Liver (tissue), 9 donors: ENCODE results near the gene SKIC8. TPM values are rescaled to one million over a fixed set of nuclear protein-coding genes. Genes with fewer than 3 reads are reported as not detected.

Experiments
- DNase-seq: peaks from one replicate; pipeline ENCODE4 v3.0.0-alpha.2; 2017; ENCODE audit warnings: low spot score
- H3K27ac ChIP-seq, 2 donors: one replicate each; pipeline ENCODE4 v1.7.0; 2013; ENCODE audit warnings: inconsistent platforms in 2 of 2, low read length in 2 of 2, control low read depth in 1 of 2, low read depth in 1 of 2, mild to moderate bottlenecking in 1 of 2
- H3K27me3 ChIP-seq, 4 donors: one replicate each; pipeline versions ENCODE4 v1.6.1 to v1.7.0; 2013; ENCODE audit warnings: low read length in 3 of 4, inconsistent platforms in 1 of 4, mild to moderate bottlenecking in 1 of 4, moderate library complexity in 1 of 4; ENCODE audit not compliant: control insufficient read depth in 4 of 4, insufficient read depth in 4 of 4
- H3K36me3 ChIP-seq, 4 donors: one replicate each; pipeline versions ENCODE4 v1.6.1 to v1.7.0; 2013; ENCODE audit warnings: low read length in 3 of 4, mild to moderate bottlenecking in 3 of 4, low read depth in 1 of 4, moderate library complexity in 1 of 4; ENCODE audit not compliant: control insufficient read depth in 4 of 4, insufficient read depth in 3 of 4
- H3K4me1 ChIP-seq, 4 donors: one replicate each; pipeline versions ENCODE4 v1.6.1 to v1.7.0; 2013; ENCODE audit warnings: low read length in 3 of 4, mild to moderate bottlenecking in 3 of 4, moderate library complexity in 1 of 4; ENCODE audit not compliant: control insufficient read depth in 4 of 4, insufficient read depth in 4 of 4
- H3K4me3 ChIP-seq, 3 donors: one replicate each; pipeline versions ENCODE4 v1.6.1 to v1.7.0; 2013; ENCODE audit warnings: low read length in 3 of 3, control low read depth in 1 of 3, low read depth in 1 of 3, mild to moderate bottlenecking in 1 of 3
- H3K9ac ChIP-seq, 2 donors: one replicate each; pipeline ENCODE4 v1.7.0; 2013; ENCODE audit warnings: low read length in 2 of 2, mild to moderate bottlenecking in 2 of 2, moderate library complexity in 2 of 2, control low read depth in 1 of 2, low read depth in 1 of 2
- H3K9me3 ChIP-seq, 4 donors: one replicate each; pipeline versions ENCODE4 v1.6.1 to v1.7.0; 2013; ENCODE audit warnings: low read length in 3 of 4; ENCODE audit not compliant: control insufficient read depth in 4 of 4
- ATF3 ChIP-seq: IDR thresholded peaks from 2 replicates; pipeline ENCODE4 v1.6.1; 2016; ENCODE audit warnings: antibody characterized with exemption
- CTCF ChIP-seq: fragments of 150-350 bp; IDR thresholded peaks from 2 replicates; pipeline ENCODE4 v1.5.1; 2017; ENCODE audit warnings: improper control_type of control experiment, low read depth, low read length; ENCODE audit not compliant: missing input control
- FOXA1 ChIP-seq: IDR thresholded peaks from 2 replicates; pipeline ENCODE4 v1.6.1; 2016; ENCODE audit warnings: antibody characterized with exemption
- FOXA2 ChIP-seq: IDR thresholded peaks from 2 replicates; pipeline ENCODE4 v1.6.1; 2016; ENCODE audit warnings: antibody characterized with exemption
- GABPA ChIP-seq, 2 donors: IDR thresholded peaks in 1 of 2; conservative IDR thresholded peaks in 1 of 2; 2 replicates each; pipeline ENCODE4 v1.6.1; 2016; ENCODE audit warnings: antibody characterized with exemption in 2 of 2, mild to moderate bottlenecking in 1 of 2, moderate library complexity in 1 of 2
- HNF4A ChIP-seq, 2 donors: conservative IDR thresholded peaks; 2 replicates each; pipeline ENCODE4 v1.6.1; 2016; ENCODE audit warnings: antibody characterized with exemption in 2 of 2, mild to moderate bottlenecking in 2 of 2
- JUND ChIP-seq, 2 donors: IDR thresholded peaks; 2 replicates each; pipeline ENCODE4 v1.6.1; 2016; ENCODE audit warnings: antibody characterized with exemption in 2 of 2
- MAX ChIP-seq: IDR thresholded peaks from 2 replicates; pipeline ENCODE4 v1.6.1; 2016; ENCODE audit warnings: antibody characterized with exemption
- NR2F2 ChIP-seq: IDR thresholded peaks from 2 replicates; pipeline ENCODE4 v1.6.1; 2016; ENCODE audit warnings: antibody characterized with exemption
- RAD21 ChIP-seq, 2 donors: IDR thresholded peaks; 2 replicates each; pipeline ENCODE4 v1.6.1; 2016; ENCODE audit warnings: antibody characterized with exemption in 2 of 2, mild to moderate bottlenecking in 2 of 2
- REST ChIP-seq: IDR thresholded peaks from 2 replicates; pipeline ENCODE4 v1.6.1; 2016; ENCODE audit warnings: antibody characterized with exemption, mild to moderate bottlenecking
- SP1 ChIP-seq: IDR thresholded peaks from 2 replicates; pipeline ENCODE4 v1.6.1; 2018; ENCODE audit warnings: antibody characterized with exemption, mild to moderate bottlenecking
- ZBTB33 ChIP-seq: IDR thresholded peaks from 2 replicates; pipeline ENCODE4 v1.6.1; 2016; ENCODE audit warnings: antibody characterized with exemption
- WGBS: extraction: QIAGEN DNeasy Blood & Tissue Kit; methylation state at CpG from one replicate; pipeline ENCODE4 v1.1.7; 2013; 5-methylcytosine and 5-hydroxymethylcytosine counted together
- polyA plus RNA-seq, 2 donors: library from polyadenylated mRNA; stranded (reverse) in 1 of 2; unstranded in 1 of 2; fragments of 200-250 nt in 1 of 2; fragments of >200 nt in 1 of 2; fragmentation: Nextera tagmentation in 1 of 2; extraction: Ambion mirVana in 1 of 2; gene quantifications; one replicate each; pipeline versions ENCODE4 v1.2.1 to v1.2.3, GENCODE V29; 2013 to 2015
- total RNA-seq, 2 donors: library from RNA; depleted of rRNA; stranded (reverse); fragments of >200 nt; gene quantifications; one replicate each; pipeline ENCODE4 v1.2.3, GENCODE V29; 2014
- donor health status: healthy.
- donor health status: healthy.
- donor health status: healthy.
- donor health status: healthy.
- donor health status: healthy.

SKIC8 gene
- total and polyA plus RNA-seq, 4 donors: 33.4 to 48.7 (median 40.2) TPM

- WGBS: 90% methylated on average over 4 of the region's 4 CpGs
- TF ChIP-seq FOXA2 (no peak), RAD21 (IDR thresholded peaks at IDR 0.05) (no peak), MAX (no peak), ZBTB33 (no peak), HNF4A (conservative IDR thresholded peaks at IDR 0.05) (no peak), SP1 (no peak), FOXA1 (no peak), CTCF (no peak), REST (no peak), GABPA (IDR thresholded peaks at IDR 0.05 in 1 of 2, conservative IDR thresholded peaks at IDR 0.05 in 1 of 2) (no peak), JUND (IDR thresholded peaks at IDR 0.05) (no peak)
These were observed 13.1 kb upstream of the SKIC8 start for GRCh38 chr15:78312536-78312935.

GRCh38 chr15:78311292-78311691, 11.9 kb upstream of the SKIC8 start:
- Histone ChIP-seq H3K27me3 (no peaks in the 10 kb centered on the region), H3K9me3 (no peaks in the 10 kb centered on the region), H3K4me3 (no peak overlapping the region), H3K27ac (no peak overlapping the region), H3K36me3 (no peaks in the 10 kb centered on the region), H3K4me1 (peaks cover 0 to 4% (median 1%) of the 10 kb centered on the region in 4 donors), H3K9ac (no peak overlapping the region)
- TF ChIP-seq CTCF (no peak), HNF4A (conservative IDR thresholded peaks at IDR 0.05) (no peak), MAX (no peak), NR2F2 (no peak), ATF3 (no peak), FOXA1 (no peak)
- no peak for DNase-seq
- 69% methylated on average over 3 of the region's 3 CpGs for WGBS

More at GRCh38 chr15:78312536-78312935, 13.1 kb upstream of the SKIC8 start:
- Histone ChIP-seq H3K4me3 (no peak overlapping the region), H3K9me3 (no peaks in the 10 kb centered on the region), H3K27me3 (no peaks in the 10 kb centered on the region), H3K4me1 (peaks cover 0 to 4% (median 1%) of the 10 kb centered on the region in 4 donors), H3K9ac (no peak overlapping the region), H3K36me3 (no peaks in the 10 kb centered on the region), H3K27ac (no peak overlapping the region)
- DNase-seq: no peak
